T-helper 2 cell treated with Interferon-gamma antibody and Interleukin-4, amounts not matched to agents 5 μg/mL and 100 μg/mL, for 36 hours (primary cell): ENCODE data around the gene CNTNAP4.

Experiments
- DNase-seq: peaks from one replicate; pipeline ENCODE4 v3.0.0; 2021; ENCODE audit warnings: low spot score
- H3K27ac Mint-ChIP-seq: one replicate; pipeline ENCODE4 v1.8.0; 2021; ENCODE audit warnings: mild to moderate bottlenecking, mixed read lengths
- H3K27me3 Mint-ChIP-seq: one replicate; pipeline ENCODE4 v1.8.0; 2021; ENCODE audit warnings: low read depth, mixed read lengths
- H3K36me3 Mint-ChIP-seq: one replicate; pipeline ENCODE4 v1.8.0; 2021; ENCODE audit warnings: low read depth, mixed read lengths
- H3K4me1 Mint-ChIP-seq: one replicate; pipeline ENCODE4 v1.8.0; 2021; ENCODE audit warnings: low read depth, mixed read lengths
- H3K4me3 Mint-ChIP-seq: one replicate; pipeline ENCODE4 v1.8.0; 2022; ENCODE audit warnings: mild to moderate bottlenecking, moderate library complexity, mixed read lengths
- H3K9me3 Mint-ChIP-seq: one replicate; pipeline ENCODE4 v1.8.0; 2021; ENCODE audit warnings: mixed read lengths

The CNTNAP4 gene

GRCh38 chr16:76502555-76502954 is 225.4 kb downstream of the CNTNAP4 start:
- no peak overlapping the region for H3K4me3 Mint-ChIP-seq
- no peaks in the 10 kb centered on the region for H3K36me3 Mint-ChIP-seq
- H3K27me3 Mint-ChIP-seq, result no peaks in the 10 kb centered on the region
- peaks cover 14% of the 10 kb centered on the region for H3K9me3 Mint-ChIP-seq
- H3K4me1 Mint-ChIP-seq, result no peaks in the 10 kb centered on the region
- H3K27ac Mint-ChIP-seq, result no peak overlapping the region
- DNase-seq, result no peak

- H3K36me3 Mint-ChIP-seq, result no peaks in the 10 kb centered on the region
- no peak for DNase-seq
- no peak overlapping the region for H3K27ac Mint-ChIP-seq
- H3K27me3 Mint-ChIP-seq, result no peaks in the 10 kb centered on the region
- H3K4me1 Mint-ChIP-seq, result no peaks in the 10 kb centered on the region
- peaks cover 14% of the 10 kb centered on the region for H3K9me3 Mint-ChIP-seq
- H3K4me3 Mint-ChIP-seq, result no peak overlapping the region
Measured at GRCh38 chr16:76503091-76503490, 225.9 kb downstream of the CNTNAP4 start.

GRCh38 chr16:76511203-76511602 is 234.0 kb downstream of the CNTNAP4 start:
- H3K4me1 Mint-ChIP-seq, result no peaks in the 10 kb centered on the region
- H3K27ac Mint-ChIP-seq, result no peak overlapping the region
- H3K9me3 Mint-ChIP-seq, result peaks cover 9% of the 10 kb centered on the region
- H3K27me3 Mint-ChIP-seq, result no peaks in the 10 kb centered on the region
- no peak for DNase-seq
- no peak overlapping the region for H3K4me3 Mint-ChIP-seq
- H3K36me3 Mint-ChIP-seq, result no peaks in the 10 kb centered on the region

GRCh38 chr16:76518781-76519180 is 241.6 kb downstream of the CNTNAP4 start:
- peaks cover 6% of the 10 kb centered on the region for H3K9me3 Mint-ChIP-seq

GRCh38 chr16:76524356-76524755 is 247.2 kb downstream of the CNTNAP4 start:
- Mint-ChIP-seq H3K27me3 (no peaks in the 10 kb centered on the region), H3K4me3 (no peak overlapping the region), H3K4me1 (no peaks in the 10 kb centered on the region), H3K36me3 (no peaks in the 10 kb centered on the region), H3K9me3 (no peaks in the 10 kb centered on the region), H3K27ac (no peak overlapping the region)
- no peak for DNase-seq

More at GRCh38 chr16:76518781-76519180, 241.6 kb downstream of the CNTNAP4 start:
- no peak for DNase-seq
- no peaks in the 10 kb centered on the region for H3K36me3 Mint-ChIP-seq
- no peak overlapping the region for H3K27ac Mint-ChIP-seq
- H3K27me3 Mint-ChIP-seq, result no peaks in the 10 kb centered on the region
- no peak overlapping the region for H3K4me3 Mint-ChIP-seq
- H3K4me1 Mint-ChIP-seq, result no peaks in the 10 kb centered on the region

GRCh38 chr16:76524769-76525168 is 247.6 kb downstream of the CNTNAP4 start:
- Mint-ChIP-seq H3K36me3 (no peaks in the 10 kb centered on the region), H3K27ac (no peak overlapping the region), H3K27me3 (no peaks in the 10 kb centered on the region), H3K4me3 (no peak overlapping the region), H3K4me1 (no peaks in the 10 kb centered on the region), H3K9me3 (no peaks in the 10 kb centered on the region)
- DNase-seq, result no peak

- no peaks in the 10 kb centered on the region for H3K36me3 Mint-ChIP-seq
- H3K27ac Mint-ChIP-seq, result no peak overlapping the region
- no peaks in the 10 kb centered on the region for H3K4me1 Mint-ChIP-seq
- H3K9me3 Mint-ChIP-seq, result no peaks in the 10 kb centered on the region
- no peaks in the 10 kb centered on the region for H3K27me3 Mint-ChIP-seq
- no peak overlapping the region for H3K4me3 Mint-ChIP-seq
- DNase-seq, result no peak
Measured at GRCh38 chr16:76527244-76527643, 250.0 kb downstream of the CNTNAP4 start.

GRCh38 chr16:76529120-76529519 is 251.9 kb downstream of the CNTNAP4 start:
- Mint-ChIP-seq H3K36me3 (no peaks in the 10 kb centered on the region), H3K27ac (no peak overlapping the region), H3K9me3 (no peaks in the 10 kb centered on the region), H3K4me3 (no peak overlapping the region), H3K27me3 (no peaks in the 10 kb centered on the region), H3K4me1 (no peaks in the 10 kb centered on the region)
- no peak for DNase-seq

GRCh38 chr16:76531236-76531635 is 254.0 kb downstream of the CNTNAP4 start:
- Mint-ChIP-seq H3K36me3 (no peaks in the 10 kb centered on the region), H3K27me3 (no peaks in the 10 kb centered on the region), H3K4me3 (no peak overlapping the region), H3K4me1 (no peaks in the 10 kb centered on the region), H3K27ac (no peak overlapping the region), H3K9me3 (no peaks in the 10 kb centered on the region)
- DNase-seq, result no peak

- Mint-ChIP-seq H3K9me3 (no peaks in the 10 kb centered on the region), H3K36me3 (no peaks in the 10 kb centered on the region), H3K27me3 (no peaks in the 10 kb centered on the region)
Measured at GRCh38 chr16:76532188-76532973, 255.2 kb downstream of the CNTNAP4 start.

GRCh38 chr16:76539609-76540008 is 262.4 kb downstream of the CNTNAP4 start:
- no peak overlapping the region for H3K4me3 Mint-ChIP-seq
- no peak for DNase-seq
- H3K27me3 Mint-ChIP-seq, result no peaks in the 10 kb centered on the region
- H3K27ac Mint-ChIP-seq, result no peak overlapping the region
- no peaks in the 10 kb centered on the region for H3K9me3 Mint-ChIP-seq
- no peaks in the 10 kb centered on the region for H3K36me3 Mint-ChIP-seq
- H3K4me1 Mint-ChIP-seq, result no peaks in the 10 kb centered on the region

More at GRCh38 chr16:76532188-76532973, 255.2 kb downstream of the CNTNAP4 start:
- no peak for DNase-seq
- Mint-ChIP-seq H3K4me1 (no peaks in the 10 kb centered on the region), H3K27ac (no peak overlapping the region), H3K4me3 (no peak overlapping the region)

GRCh38 chr16:76541070-76541469 is 263.9 kb downstream of the CNTNAP4 start:
- Mint-ChIP-seq H3K4me1 (no peaks in the 10 kb centered on the region), H3K9me3 (no peaks in the 10 kb centered on the region), H3K36me3 (no peaks in the 10 kb centered on the region), H3K27ac (no peak overlapping the region), H3K27me3 (no peaks in the 10 kb centered on the region), H3K4me3 (no peak overlapping the region)
- DNase-seq, result no peak

GRCh38 chr16:76565542-76565941 is 288.3 kb downstream of the CNTNAP4 start:
- Mint-ChIP-seq H3K4me1 (no peaks in the 10 kb centered on the region), H3K27ac (no peak overlapping the region), H3K4me3 (no peak overlapping the region), H3K9me3 (peaks cover 4% of the 10 kb centered on the region), H3K36me3 (no peaks in the 10 kb centered on the region), H3K27me3 (no peaks in the 10 kb centered on the region)
- no peak for DNase-seq

- Mint-ChIP-seq H3K9me3 (peaks cover 5% of the 10 kb centered on the region), H3K27ac (no peak overlapping the region), H3K4me1 (no peaks in the 10 kb centered on the region), H3K27me3 (no peaks in the 10 kb centered on the region), H3K36me3 (no peaks in the 10 kb centered on the region), H3K4me3 (no peak overlapping the region)
- DNase-seq, result no peak
Measured at GRCh38 chr16:76571755-76572154, 294.6 kb downstream of the CNTNAP4 start.

- DNase-seq, result no peak
- H3K27ac Mint-ChIP-seq, result no peak overlapping the region
- no peak overlapping the region for H3K4me3 Mint-ChIP-seq
- no peaks in the 10 kb centered on the region for H3K4me1 Mint-ChIP-seq
- no peaks in the 10 kb centered on the region for H3K27me3 Mint-ChIP-seq
- H3K9me3 Mint-ChIP-seq, result peaks cover 5% of the 10 kb centered on the region
- no peaks in the 10 kb centered on the region for H3K36me3 Mint-ChIP-seq
Measured at GRCh38 chr16:76573281-76573680, 296.1 kb downstream of the CNTNAP4 start.
